HG03558 (cell line): ENCODE results near the gene SURF6.
A peak's percentile ranks its signal among the peaks of the same experiment; 100 is the strongest.

Source experiments
- ATAC-seq: cut with Tn5 transposase; IDR thresholded peaks from one replicate; pipeline ENCODE4 v1.9.1; 2021; ENCODE audit warnings: moderate number of reproducible peaks; ENCODE audit not compliant: unreplicated experiment; ENCODE audit errors: extremely low read depth

Gene SURF6

DNA sequence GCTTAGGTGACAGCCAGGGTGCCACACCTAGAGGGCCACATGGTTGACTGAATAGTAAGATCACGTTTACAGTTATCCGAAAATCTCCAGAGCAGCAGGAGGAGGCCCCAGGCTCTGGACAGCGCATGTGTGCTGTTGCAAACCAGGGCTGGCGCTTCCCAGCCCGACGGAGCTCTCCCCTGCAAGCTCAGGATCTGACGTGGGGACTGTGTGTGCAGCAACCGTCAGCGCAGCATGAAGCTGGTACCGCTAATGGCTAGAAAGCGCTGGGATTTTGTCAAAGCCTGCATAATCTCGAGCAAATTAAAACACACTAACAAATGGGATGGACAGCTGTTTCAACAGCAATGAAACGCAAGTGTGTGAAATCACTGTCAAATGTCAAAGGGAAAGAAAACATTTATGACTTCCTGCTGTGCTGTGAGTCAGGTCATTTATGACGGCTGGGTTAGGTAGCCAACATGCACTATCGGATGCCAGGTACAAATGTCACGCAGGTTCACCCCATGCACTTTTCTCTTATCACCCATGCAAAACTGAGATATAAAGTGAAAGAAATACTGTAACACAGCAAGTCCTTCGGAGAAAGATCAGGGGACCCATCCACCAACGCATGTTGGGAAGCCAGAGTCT is 32.4 kb upstream of the SURF6 start:
- no peak for ATAC-seq

DNA sequence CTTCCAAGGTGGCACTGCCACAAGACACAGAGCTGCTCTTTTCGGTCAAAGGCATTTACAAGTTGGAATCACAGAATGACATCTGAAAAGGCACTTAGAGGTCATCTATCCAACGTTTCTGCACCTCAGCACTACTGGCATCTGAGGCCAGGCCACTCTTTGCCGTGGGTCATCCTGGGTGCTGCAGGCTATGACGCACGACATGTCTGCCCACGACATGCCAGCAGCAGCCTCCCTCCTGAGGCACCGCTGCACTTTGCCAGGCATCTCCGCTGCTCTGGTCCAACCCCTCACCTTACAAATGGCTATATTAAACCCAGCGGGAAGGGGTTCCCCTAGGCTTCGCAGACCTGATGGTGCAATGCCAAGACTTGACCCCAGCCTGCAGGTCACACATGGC is 31.8 kb upstream of the SURF6 start:
- no peak for ATAC-seq

DNA sequence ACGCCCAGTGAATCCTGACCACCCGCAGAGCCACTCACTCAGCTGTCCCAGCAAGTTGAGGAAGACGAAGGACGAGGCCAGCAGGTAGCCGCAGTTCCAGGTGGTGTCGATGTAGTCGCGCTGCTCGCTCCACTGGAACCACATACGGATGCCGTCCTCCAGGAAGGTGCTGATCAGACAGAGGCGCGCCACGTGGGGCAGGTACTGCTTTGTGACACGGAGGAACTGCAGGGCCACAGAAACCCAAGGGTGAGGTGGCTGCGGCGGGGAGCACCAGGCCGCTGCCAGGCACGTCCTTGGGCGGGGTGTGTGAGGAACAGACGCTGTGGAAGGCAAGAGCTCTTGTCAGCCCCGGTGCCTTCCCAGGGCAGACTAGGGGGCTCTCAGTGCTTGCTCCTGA is 31.2 kb upstream of the SURF6 start:
- no peak for ATAC-seq

DNA sequence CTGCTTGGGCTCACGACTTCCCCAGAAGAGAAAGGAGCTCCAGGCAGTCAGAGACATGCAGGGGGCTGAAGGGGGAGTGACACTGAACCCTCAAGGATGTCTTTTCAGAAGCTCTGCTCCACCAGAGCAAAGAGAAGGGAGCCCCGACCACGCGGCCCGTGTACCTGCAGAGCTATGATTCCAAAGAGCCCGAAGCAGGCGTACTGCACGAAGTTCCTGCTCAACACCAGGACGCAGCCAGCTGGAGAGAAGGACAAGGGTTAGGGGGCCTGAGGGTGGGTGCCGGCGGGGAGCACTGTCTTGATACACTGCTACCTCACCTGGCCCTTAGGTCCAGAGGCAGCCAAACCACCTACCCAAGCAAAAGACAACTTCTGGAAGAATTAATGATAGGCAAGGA is 30.4 kb upstream of the SURF6 start:
- no peak for ATAC-seq

DNA sequence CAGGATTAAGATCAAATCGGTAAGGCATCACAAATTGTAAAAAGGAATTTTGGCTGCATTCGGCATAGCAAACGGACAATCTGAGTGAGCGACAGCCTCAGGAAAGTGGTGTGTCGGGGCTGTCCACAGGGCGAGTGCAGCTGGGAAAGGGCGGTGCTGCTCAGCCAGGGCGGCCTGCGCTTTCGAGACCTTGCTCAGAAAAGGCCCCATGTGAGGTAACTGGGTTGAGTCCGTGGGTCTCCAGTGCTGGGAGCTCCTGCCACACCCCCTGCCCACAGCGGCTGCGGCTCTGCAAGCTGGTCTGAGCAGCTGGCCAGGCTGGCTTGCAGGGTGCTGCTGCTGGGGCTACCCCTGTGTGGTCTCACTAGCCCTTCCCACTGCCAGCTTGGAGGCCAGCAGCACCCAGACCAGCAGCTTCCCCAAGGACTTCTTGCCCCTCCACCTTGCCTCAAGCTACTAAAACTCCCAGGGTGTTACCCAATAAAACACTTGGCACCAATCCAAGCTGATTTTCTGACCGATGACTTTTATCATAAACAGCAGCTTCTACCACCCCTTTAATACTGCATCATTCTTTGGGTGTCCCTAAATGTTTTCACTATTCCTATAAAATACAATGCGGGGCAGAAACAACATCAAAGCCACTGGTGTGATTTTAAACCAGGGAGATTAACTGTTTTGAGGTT is 26.5 kb upstream of the SURF6 start:
- ATAC-seq = no peak

DNA sequence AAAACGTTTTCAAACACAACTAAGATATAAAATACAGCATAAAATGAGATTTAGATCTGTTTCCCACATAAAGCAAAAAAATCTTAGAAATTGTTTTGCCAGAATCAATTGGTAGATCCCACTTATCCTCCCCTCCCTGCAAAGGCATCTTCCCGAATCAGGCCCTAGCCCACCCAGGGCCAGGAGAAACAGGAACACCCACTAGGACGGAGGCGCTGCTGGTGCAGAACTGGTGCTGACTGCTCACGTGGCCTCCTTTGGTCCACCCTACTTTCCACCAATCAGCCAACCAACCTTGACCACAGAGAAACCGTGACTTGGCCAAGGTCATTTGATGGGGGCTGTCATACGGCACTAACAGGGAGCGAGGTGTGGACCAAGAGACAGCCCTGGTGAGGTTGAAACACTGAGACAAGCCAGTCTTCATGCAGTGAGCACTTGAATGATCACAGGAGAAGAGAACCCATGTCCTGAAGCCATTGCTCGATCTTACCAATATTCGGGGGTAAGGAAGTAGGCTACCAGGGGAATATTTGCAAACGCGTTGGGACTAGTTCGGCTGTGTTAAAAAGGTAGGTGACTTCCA is 25.6 kb upstream of the SURF6 start:
- ATAC-seq = no peak

DNA sequence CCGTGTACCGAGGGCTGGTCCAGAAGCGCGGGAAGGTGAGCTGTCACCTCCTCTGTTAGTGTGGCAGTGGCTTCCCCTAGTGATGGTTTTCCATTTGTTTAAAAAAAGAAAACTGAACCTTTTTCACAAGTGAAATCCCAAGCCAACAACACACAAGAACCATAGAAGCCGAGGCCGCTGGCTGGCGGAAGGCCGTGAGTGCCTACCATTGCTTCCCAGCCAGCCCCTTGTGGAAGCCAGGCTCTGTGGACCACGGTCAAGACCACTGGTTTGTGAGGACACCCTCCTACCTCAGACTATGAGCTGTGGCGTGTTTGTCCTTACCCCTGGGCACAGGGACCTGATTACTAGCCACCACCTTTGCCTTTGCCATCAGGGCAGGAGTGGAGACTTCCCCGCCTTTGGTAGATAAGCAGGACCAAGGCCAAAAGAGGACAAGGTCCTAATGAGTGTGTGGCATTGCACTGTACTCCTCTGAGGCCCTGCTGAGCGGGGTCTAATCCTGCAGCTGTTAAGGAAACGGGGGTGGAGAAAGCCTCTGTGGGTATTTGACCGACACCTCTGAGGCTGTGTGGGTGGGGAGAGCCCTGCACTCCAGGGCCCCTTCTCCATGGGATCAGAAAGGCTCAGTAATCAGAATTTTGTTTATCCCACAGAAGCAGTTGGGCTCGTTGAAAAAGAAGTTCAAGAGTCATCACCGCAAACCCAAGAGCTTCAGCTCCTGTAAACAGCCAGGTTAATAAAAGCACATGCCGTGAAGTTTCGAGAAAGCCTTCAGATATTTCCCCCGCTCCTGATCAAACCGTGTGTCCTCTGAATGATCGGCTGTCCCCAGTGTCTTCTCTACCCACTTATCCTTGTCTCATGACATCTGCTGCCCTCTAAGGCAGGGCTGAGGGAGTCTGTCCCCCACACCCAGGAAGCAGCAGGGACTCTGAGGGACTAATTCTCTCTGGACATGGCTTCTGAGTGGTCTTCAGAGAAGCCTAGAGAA is 24.7 kb upstream of the SURF6 start:
- ATAC-seq = no peak

DNA sequence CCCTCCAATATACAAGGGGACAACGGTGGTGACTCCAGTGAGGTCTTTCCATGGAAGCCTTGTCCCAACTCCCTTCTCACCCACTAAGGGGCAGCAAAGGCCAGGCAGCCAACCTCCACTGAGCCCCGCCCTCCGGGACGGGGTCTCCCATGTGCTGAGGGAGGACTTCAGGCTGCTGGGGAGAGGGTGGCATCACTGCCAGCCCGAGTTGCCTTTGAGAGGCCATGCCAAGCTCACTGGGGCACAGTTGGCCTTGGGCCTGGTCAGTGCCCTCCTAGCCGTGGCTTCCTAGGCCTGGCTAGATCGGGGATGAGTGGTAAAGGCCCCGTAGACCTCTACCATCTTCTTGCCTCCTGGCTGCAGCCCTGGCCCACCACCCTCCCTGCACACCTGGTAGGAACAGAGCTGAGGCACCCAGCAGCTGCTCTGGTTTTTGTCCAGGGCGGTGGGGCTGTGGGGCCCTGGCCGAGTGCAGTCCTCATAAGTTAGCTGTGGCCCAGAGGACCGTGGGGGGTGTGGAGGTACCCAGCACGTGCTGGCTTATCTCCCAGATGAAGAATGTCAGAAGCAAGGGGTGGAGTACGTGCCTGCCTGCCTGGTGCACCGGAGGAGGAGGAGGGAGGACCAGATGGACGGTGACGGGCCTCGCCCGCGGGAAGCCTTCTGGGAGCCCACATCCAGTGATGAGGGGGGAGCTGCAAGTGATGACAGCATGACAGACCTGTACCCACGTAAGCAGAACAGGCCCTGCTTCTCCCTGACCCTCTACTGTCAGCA is 23.6 kb upstream of the SURF6 start:
- no peak for ATAC-seq

DNA sequence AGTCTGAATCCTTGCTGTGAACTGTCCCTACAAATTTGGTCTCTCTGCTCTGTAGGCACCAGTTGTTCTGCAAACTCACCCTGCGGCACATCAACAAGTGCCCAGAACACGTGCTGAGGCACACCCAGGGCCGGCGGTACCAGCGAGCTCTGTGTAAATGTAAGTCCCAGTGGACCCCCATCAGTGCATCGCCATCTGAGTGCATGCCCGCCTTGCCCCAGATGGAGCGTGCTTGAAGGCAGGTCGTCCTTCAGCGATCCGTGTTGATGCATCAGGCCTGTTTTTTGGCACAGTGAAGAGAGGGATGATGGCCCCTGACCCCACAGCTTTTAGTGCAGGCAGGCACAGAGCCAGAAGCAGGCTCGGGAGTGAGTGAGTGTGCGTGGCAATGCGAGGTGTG is 21.7 kb upstream of the SURF6 start:
- ATAC-seq = no peak

DNA sequence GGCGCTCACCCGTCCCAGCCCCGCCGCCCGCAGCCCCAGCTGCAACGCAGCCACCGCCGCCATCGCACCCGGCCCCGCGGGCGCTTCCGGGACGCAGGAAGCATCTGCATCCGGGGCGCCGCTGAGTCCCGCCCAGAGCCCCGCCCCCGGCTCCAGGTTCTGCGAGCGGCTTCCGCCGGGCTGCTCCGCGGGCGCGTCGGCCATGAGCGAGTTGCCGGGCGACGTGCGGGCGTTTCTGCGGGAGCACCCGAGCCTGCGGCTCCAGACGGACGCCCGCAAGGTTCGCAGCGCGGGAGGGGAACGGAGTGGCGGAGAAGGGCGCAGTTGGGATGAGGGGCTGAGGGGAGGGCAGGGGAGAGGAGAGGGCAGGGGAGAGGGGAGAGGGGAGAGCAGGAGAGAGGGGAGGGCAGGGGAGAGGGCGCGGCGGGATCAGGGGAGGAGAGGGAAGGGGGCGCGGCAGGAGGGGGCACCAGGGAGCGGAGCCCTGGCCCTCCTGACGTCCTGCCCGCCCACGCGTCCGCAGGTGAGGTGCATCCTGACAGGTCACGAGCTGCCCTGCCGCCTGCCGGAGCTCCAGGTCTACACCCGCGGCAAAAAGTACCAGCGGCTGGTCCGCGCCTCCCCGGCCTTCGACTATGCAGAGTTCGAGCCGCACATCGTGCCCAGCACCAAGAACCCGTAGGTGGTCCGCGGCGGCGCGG is 20.6 kb upstream of the SURF6 start, which contains the start of the genes SURF1 and SURF2:
TSS of gene SURF1 (minus strand) at position 97 of the 701 bp plus-strand sequence. CDS start at position 63, 34 bp downstream.
TSS of gene SURF2 (plus strand) at position 160 of the 701 bp plus-strand sequence. CDS start at position 203, 43 bp downstream.
- peak; percentile 37 for ATAC-seq

DNA sequence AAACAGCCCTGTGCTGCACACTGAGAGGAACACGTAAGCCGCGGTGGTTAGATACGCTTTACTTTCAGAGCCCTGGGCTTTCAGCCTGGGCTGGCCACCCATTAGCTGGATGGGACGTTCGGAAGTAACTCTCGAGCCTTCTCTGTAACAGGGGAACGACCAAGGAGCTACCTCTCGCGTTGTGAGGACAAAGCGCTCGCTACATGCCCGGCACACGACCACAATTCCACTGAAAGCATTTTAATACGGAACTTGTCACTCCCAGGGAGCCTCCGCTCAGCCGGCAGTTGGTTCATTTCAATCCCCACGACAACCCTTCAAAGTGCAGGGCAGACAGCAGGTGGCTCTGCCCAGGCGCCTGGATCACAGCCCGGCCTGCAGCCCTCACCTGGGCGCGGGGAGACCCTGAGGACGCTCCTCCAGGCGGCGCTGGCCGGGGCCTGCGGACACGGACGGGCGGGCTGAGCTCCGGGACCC is 19.9 kb upstream of the SURF6 start:
- no peak for ATAC-seq

DNA sequence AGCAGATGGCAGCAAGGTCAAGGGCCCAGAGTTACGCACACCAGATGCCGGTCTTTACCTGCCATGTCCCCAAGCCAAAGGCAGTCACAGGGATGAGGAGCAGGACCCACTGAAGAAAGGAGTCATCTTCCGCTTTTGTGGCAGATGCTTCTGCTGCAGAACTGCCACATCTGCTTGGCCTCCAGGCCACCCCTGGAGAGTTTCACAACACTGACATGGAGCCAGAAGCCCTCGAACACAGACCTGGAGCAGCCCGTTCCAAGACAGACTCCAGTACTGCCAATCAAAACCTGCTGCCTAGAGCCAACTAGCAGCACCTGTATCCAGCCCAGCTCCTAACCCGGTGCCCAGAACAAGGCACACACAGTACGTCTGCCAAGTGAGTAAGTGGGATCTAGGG is 18.8 kb upstream of the SURF6 start:
- no peak for ATAC-seq

DNA sequence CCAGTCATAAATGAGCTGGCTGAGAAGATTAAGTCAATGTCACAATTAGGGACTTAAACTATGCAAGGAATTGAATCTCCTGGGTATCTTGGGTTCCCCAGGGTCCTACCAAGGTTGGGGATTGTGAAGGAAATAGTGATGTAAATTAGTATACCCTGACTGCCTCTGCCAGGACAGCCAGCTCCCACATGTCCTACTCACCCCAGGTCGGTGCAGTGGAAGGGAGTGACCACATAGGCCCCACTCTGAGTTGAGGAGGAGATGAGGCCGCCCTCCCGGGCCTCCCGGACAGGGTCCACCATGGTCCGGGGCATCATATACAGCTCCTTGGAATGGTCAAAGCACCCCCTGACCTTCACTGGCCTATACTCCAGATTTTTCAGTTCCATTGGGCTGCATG is 17.6 kb upstream of the SURF6 start:
- ATAC-seq = no peak

DNA sequence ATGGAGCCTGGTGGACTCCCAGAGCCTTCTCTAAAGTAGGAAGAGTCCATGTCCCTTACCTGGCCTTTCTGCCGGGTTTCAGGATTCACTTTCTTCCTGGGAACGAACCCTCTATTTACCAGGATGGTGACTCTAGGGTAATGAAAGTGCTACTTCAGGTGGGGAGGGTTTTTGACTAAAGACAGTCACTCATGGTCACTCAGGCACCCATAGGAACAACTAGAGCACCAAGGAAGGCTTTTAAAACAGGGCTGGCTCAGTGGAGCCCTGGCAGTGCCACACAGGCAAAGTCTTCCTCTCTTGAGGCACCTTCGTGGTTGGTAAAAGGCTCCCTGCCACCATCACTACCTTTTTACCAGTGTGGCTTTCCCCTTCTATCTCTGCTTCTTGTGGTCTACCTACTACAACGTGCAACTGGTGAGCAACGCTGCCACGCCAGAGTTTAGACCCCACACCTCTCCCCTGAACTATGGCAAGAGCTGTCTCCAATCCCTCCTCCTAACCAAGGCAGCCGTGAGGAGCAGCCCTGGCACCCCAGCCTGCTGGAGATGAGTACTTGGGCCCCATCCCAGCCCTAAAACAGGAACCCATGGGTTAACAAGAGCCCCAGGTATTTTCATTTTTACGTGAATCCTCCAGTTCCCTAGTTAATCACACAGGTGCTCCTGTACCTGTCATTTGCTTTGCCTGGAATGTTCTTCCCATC is 16.8 kb upstream of the SURF6 start:
- ATAC-seq = no peak

DNA sequence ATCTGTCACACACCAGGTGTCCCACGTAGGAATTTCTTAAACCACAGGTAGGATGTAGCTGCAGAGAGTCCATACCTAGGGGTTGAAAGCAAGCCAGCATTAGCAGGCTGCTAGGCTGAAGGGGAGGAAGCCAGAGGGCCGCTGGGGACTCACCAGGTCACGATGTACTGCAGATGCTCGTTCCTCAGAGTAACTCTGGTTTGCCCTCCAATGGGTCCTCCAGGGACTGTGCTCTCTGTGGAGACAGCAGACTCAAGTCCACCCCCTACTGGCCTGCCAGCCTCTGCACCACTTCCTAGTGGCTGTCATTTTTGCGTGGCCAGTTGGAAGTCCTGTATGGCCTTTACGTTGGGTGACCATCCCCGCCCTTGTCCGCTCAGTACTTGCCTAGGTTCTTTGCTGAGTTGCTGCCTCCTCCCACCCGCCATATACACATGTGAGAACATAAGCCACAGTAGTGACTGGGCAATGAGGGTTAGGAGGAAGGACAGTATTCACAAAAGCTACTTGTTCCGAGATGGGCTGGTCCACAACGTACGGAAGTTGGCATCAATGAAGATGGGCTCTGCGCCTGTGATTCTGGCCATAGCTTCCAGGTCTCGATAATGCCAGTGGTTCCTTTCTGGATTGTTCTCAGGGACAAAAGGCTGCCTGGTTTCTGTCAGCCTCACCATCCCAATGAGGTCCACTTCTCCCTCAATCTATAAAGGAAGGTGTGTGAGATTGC is 16.1 kb upstream of the SURF6 start:
- ATAC-seq = no peak

DNA sequence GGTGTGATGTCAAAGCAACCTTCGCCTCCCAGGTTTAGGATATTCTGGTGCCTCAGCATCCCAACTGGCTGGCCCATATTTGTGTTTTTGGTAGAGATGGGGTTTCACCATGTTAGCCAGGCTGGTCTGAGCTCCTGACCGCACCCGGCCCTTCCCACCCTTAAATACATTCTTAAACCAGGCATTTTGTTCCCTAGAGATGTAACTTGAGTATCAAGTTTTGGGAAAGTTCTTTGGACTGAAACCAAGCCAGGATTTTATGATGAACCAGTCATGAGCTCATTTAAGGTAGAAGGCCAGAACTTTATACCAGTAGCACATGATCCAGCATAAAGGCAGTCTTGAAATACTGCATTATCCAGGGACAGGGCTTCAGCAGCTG is 15.5 kb upstream of the SURF6 start:
- no peak for ATAC-seq

DNA sequence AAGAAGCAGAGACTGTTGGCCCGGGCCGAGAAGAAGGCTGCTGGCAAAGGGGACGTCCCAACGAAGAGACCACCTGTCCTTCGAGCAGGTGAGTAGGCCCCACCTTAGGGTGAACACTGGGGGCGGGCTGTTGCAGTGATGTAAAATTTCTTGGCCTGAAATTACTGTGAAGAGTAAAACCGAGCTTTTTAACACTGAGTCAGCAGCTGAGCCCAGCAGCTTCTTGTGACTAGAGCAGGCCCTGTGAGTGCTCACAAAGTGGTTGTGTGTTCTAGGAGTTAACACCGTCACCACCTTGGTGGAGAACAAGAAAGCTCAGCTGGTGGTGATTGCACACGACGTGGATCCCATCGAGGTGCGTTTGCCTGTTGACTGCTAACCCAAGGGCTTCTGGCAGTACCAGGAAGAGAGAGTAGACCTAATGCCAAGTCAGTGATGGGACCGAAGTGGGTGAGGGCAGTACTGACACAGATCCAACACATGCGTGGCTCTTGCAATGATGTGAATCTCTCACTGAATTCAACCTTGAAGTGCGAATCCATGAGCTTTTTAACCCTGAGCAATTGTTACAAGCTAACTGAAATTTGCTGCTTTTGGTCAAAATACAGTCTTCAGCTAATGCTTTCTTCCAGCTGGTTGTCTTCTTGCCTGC is 14.1 kb upstream of the SURF6 start:
- no peak for ATAC-seq
